ENCODE results near the gene TREM2. TPM values are rescaled to one million over a fixed set of nuclear protein-coding genes. Genes with fewer than 3 reads are reported as not detected.

The TREM2 gene
- total RNA-seq, 5 donors from 2014 or later (not counting 1 experiment from before 2014, with no cell fraction given), result 0.23 to 0.25 TPM; not detected in 3

GRCh38 chr6:41179163-41179562, 16.2 kb upstream of the TREM2 start:
- Histone ChIP-seq H3K4me1 (ENCODE audit: control insufficient read depth in 1 of 2, extremely low read depth in 1 of 2, insufficient read depth in 2 of 2, low read length in 2 of 2) (peaks cover 2 to 9% of the 10 kb centered on the region in 2 experiments), H3K36me3 (ENCODE audit: control insufficient read depth in 2 of 2, extremely low read depth in 1 of 2, insufficient read depth in 1 of 2, low read length in 1 of 2) (no peaks in the 10 kb centered on the region), H3K4me3 (ENCODE audit: control insufficient read depth in 1 of 2, extremely low read depth in 1 of 2, low read length in 1 of 2) (no peak overlapping the region), H3K27ac (ENCODE audit: low read length) (no peak overlapping the region), H3K9me3 (no peaks in the 10 kb centered on the region), H3K27me3 (replicated peaks in 1 of 2; ENCODE audit: control insufficient read depth in 2 of 2, extremely low read depth in 1 of 2, insufficient read depth in 2 of 2, low read length in 1 of 2) (peaks cover 0 to 6% of the 10 kb centered on the region in 2 experiments)
- Mint-ChIP-seq H3K4me3 (no peak overlapping the region), H3K9me3 (no peaks in the 10 kb centered on the region), H3K4me1 (peaks cover 10 to 18% (median 15%) of the 10 kb centered on the region in 3 donors), H3K27me3 (peaks cover 3 to 9% of the 10 kb centered on the region in 2 donors), H3K27ac (no peak overlapping the region), H3K36me3 (no peaks in the 10 kb centered on the region)
- no CpG with 5 or more reads among the region's 4 CpGs for whole genome bisulfite sequencing (ENCODE audit: insufficient coverage)
- no peak for ATAC-seq (replicated peaks in 1 of 4)
- ChIA-PET CTCF (interaction anchor here in 1 of 2 donors (0.6 kb wide), 1 partner anchor 19 kb away, joined by 3 read pairs; no protein-coding TSS in a partner anchor), POLR2A (no interaction called here)
- DNase-seq, result no peak

GRCh38 chr6:41177695-41178094, 14.8 kb upstream of the TREM2 start:
- Mint-ChIP-seq H3K4me3 (no peak overlapping the region), H3K9me3 (no peaks in the 10 kb centered on the region), H3K4me1 (peaks cover 10 to 17% (median 11%) of the 10 kb centered on the region in 3 donors), H3K27me3 (peaks cover 3 to 9% of the 10 kb centered on the region in 2 donors), H3K36me3 (no peaks in the 10 kb centered on the region), H3K27ac (no peak overlapping the region)
- no peaks in the 10 kb centered on the region for H3K36me3 ChIP-seq (ENCODE audit: control insufficient read depth in 2 of 2, extremely low read depth in 1 of 2, insufficient read depth in 1 of 2, low read length in 1 of 2)
- DNase-seq (no peak), ATAC-seq (replicated peaks in 1 of 4) (no peak)
- H3K4me3 ChIP-seq (ENCODE audit: control insufficient read depth in 1 of 2, extremely low read depth in 1 of 2, low read length in 1 of 2), result no peak overlapping the region
- no peaks in the 10 kb centered on the region for H3K9me3 ChIP-seq
- WGBS (ENCODE audit: insufficient coverage), result no CpG with 5 or more reads among the region's 2 CpGs
- H3K4me1 ChIP-seq (ENCODE audit: control insufficient read depth in 1 of 2, extremely low read depth in 1 of 2, insufficient read depth in 2 of 2, low read length in 2 of 2), result peaks cover 2 to 9% of the 10 kb centered on the region in 2 experiments
- ChIA-PET POLR2A (no interaction called here), CTCF (no interaction called here)
- H3K27ac ChIP-seq (ENCODE audit: low read length), result no peak overlapping the region
- peaks cover 0 to 6% of the 10 kb centered on the region in 2 experiments for H3K27me3 ChIP-seq (replicated peaks in 1 of 2; ENCODE audit: control insufficient read depth in 2 of 2, extremely low read depth in 1 of 2, insufficient read depth in 2 of 2, low read length in 1 of 2)

DNA sequence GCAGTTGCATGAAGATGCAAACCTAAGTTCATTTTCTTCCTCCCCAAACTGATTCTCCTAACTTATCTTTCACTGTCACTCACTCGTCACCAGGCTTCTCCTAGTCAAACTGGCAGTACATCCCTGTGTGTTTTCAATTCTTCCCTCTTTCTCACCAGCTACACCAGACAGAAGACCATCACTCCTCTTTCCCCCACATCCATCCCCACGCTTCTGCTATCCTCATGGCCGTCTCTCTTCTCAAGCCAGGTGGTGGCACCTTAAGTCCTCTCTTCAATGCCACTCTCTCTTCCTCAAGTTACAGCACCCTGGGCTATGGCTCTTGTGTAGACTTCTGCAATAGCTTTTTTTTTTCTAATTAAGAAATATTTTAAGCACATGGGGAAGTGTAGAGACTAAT, 14.4 kb upstream of the TREM2 start:
- Mint-ChIP-seq H3K9me3 (no peaks in the 10 kb centered on the region), H3K4me1 (peaks cover 8 to 13% (median 9%) of the 10 kb centered on the region in 3 donors), H3K36me3 (no peaks in the 10 kb centered on the region), H3K27me3 (peaks cover 3 to 9% of the 10 kb centered on the region in 2 donors), H3K27ac (no peak overlapping the region), H3K4me3 (no peak overlapping the region)
- Histone ChIP-seq H3K4me1 (ENCODE audit: control insufficient read depth in 1 of 2, extremely low read depth in 1 of 2, insufficient read depth in 2 of 2, low read length in 2 of 2) (peaks cover 1 to 8% of the 10 kb centered on the region in 2 experiments), H3K27ac (ENCODE audit: low read length) (no peak overlapping the region), H3K4me3 (ENCODE audit: control insufficient read depth in 1 of 2, extremely low read depth in 1 of 2, low read length in 1 of 2) (no peak overlapping the region), H3K9me3 (no peaks in the 10 kb centered on the region), H3K36me3 (ENCODE audit: control insufficient read depth in 2 of 2, extremely low read depth in 1 of 2, insufficient read depth in 1 of 2, low read length in 1 of 2) (no peaks in the 10 kb centered on the region), H3K27me3 (replicated peaks in 1 of 2; ENCODE audit: control insufficient read depth in 2 of 2, extremely low read depth in 1 of 2, insufficient read depth in 2 of 2, low read length in 1 of 2) (peaks cover 0 to 6% of the 10 kb centered on the region in 2 experiments)
- POLR2A ChIA-PET, result interaction anchor here in 1 of 2 donors (0.5 kb wide), 1 partner anchor 59 kb away, joined by 3 read pairs; no protein-coding TSS in a partner anchor
- DNase-seq, result no peak
- ATAC-seq (replicated peaks in 1 of 4), result no peak
- WGBS (ENCODE audit: insufficient coverage), result 78% methylated on average over 2 of the region's 3 CpGs
- CTCF ChIA-PET, result no interaction called here

- Histone ChIP-seq H3K27ac (ENCODE audit: low read length) (no peak overlapping the region), H3K36me3 (ENCODE audit: control insufficient read depth in 2 of 2, extremely low read depth in 1 of 2, insufficient read depth in 1 of 2, low read length in 1 of 2) (no peaks in the 10 kb centered on the region), H3K9me3 (no peaks in the 10 kb centered on the region), H3K4me3 (ENCODE audit: control insufficient read depth in 1 of 2, extremely low read depth in 1 of 2, low read length in 1 of 2) (no peak overlapping the region), H3K4me1 (ENCODE audit: control insufficient read depth in 1 of 2, extremely low read depth in 1 of 2, insufficient read depth in 2 of 2, low read length in 2 of 2) (no peaks in the 10 kb centered on the region), H3K27me3 (replicated peaks in 1 of 2; ENCODE audit: control insufficient read depth in 2 of 2, extremely low read depth in 1 of 2, insufficient read depth in 2 of 2, low read length in 1 of 2) (peaks cover 0 to 6% of the 10 kb centered on the region in 2 experiments)
- no peak for DNase-seq
- H3K4me3 Mint-ChIP-seq, result no peak overlapping the region
- ChIA-PET CTCF (no interaction called here), POLR2A (interaction anchor here in 1 of 2 donors (0.7 kb wide), 1 partner anchor 237 kb away, joined by 3 read pairs; no protein-coding TSS in a partner anchor)
- ATAC-seq (replicated peaks in 1 of 4), result no peak
- no peaks in the 10 kb centered on the region for H3K9me3 Mint-ChIP-seq
- no peak overlapping the region for H3K27ac Mint-ChIP-seq
- H3K27me3 Mint-ChIP-seq, result peaks cover 3 to 9% of the 10 kb centered on the region in 2 donors
- WGBS (ENCODE audit: insufficient coverage), result 94% methylated on average over 12 of the region's 12 CpGs
- no peaks in the 10 kb centered on the region for H3K36me3 Mint-ChIP-seq
- peaks cover 0 to 2% (median 0%) of the 10 kb centered on the region in 3 donors for H3K4me1 Mint-ChIP-seq
Observed at GRCh38 chr6:41176189-41176588, 13.3 kb upstream of the TREM2 start.

- H3K36me3 ChIP-seq (ENCODE audit: control insufficient read depth in 2 of 2, extremely low read depth in 1 of 2, insufficient read depth in 1 of 2, low read length in 1 of 2), result no peaks in the 10 kb centered on the region
- Mint-ChIP-seq H3K4me3 (no peak overlapping the region), H3K4me1 (no peaks in the 10 kb centered on the region), H3K9me3 (no peaks in the 10 kb centered on the region), H3K27ac (no peak overlapping the region), H3K36me3 (no peaks in the 10 kb centered on the region), H3K27me3 (peaks cover 3 to 9% of the 10 kb centered on the region in 2 donors)
- POLR2A ChIA-PET, result no interaction called here
- no peak for DNase-seq
- H3K9me3 ChIP-seq, result no peaks in the 10 kb centered on the region
- no peak for ATAC-seq (replicated peaks in 1 of 4)
- H3K4me3 ChIP-seq (ENCODE audit: control insufficient read depth in 1 of 2, extremely low read depth in 1 of 2, low read length in 1 of 2), result no peak overlapping the region
- H3K27me3 ChIP-seq (replicated peaks in 1 of 2; ENCODE audit: control insufficient read depth in 2 of 2, extremely low read depth in 1 of 2, insufficient read depth in 2 of 2, low read length in 1 of 2), result peaks cover 0 to 6% of the 10 kb centered on the region in 2 experiments
- no CpG with 5 or more reads among the region's 1 CpG for WGBS (ENCODE audit: insufficient coverage)
- H3K4me1 ChIP-seq (ENCODE audit: control insufficient read depth in 1 of 2, extremely low read depth in 1 of 2, insufficient read depth in 2 of 2, low read length in 2 of 2), result no peaks in the 10 kb centered on the region
- CTCF ChIA-PET, result interaction anchor here in 1 of 2 donors (0.6 kb wide), 1 partner anchor 412 kb away, joined by 6 read pairs; no protein-coding TSS in a partner anchor
- no peak overlapping the region for H3K27ac ChIP-seq (ENCODE audit: low read length)
Observed at GRCh38 chr6:41175084-41175483, 12.2 kb upstream of the TREM2 start.

GRCh38 chr6:41174610-41175009, 11.7 kb upstream of the TREM2 start:
- CTCF ChIA-PET, result no interaction called here
- Histone ChIP-seq H3K4me3 (ENCODE audit: control insufficient read depth in 1 of 2, extremely low read depth in 1 of 2, low read length in 1 of 2) (no peak overlapping the region), H3K36me3 (ENCODE audit: control insufficient read depth in 2 of 2, extremely low read depth in 1 of 2, insufficient read depth in 1 of 2, low read length in 1 of 2) (no peaks in the 10 kb centered on the region), H3K9me3 (no peaks in the 10 kb centered on the region), H3K4me1 (ENCODE audit: control insufficient read depth in 1 of 2, extremely low read depth in 1 of 2, insufficient read depth in 2 of 2, low read length in 2 of 2) (no peaks in the 10 kb centered on the region), H3K27ac (ENCODE audit: low read length) (no peak overlapping the region), H3K27me3 (replicated peaks in 1 of 2; ENCODE audit: control insufficient read depth in 2 of 2, extremely low read depth in 1 of 2, insufficient read depth in 2 of 2, low read length in 1 of 2) (peaks cover 0 to 5% of the 10 kb centered on the region in 2 experiments)
- Mint-ChIP-seq H3K4me1 (no peaks in the 10 kb centered on the region), H3K27ac (no peak overlapping the region), H3K4me3 (no peak overlapping the region), H3K36me3 (no peaks in the 10 kb centered on the region), H3K27me3 (peaks cover 3 to 9% of the 10 kb centered on the region in 2 donors), H3K9me3 (no peaks in the 10 kb centered on the region)
- WGBS (ENCODE audit: insufficient coverage), result no CpG with 5 or more reads among the region's 2 CpGs
- POLR2A ChIA-PET, result no interaction called here
- no peak for DNase-seq
- ATAC-seq (replicated peaks in 1 of 4), result no peak

GRCh38 chr6:41171908-41172307, 9.0 kb upstream of the TREM2 start:
- Histone ChIP-seq H3K9me3 (no peaks in the 10 kb centered on the region), H3K4me1 (ENCODE audit: control insufficient read depth in 1 of 2, extremely low read depth in 1 of 2, insufficient read depth in 2 of 2, low read length in 2 of 2) (no peaks in the 10 kb centered on the region), H3K4me3 (ENCODE audit: control insufficient read depth in 1 of 2, extremely low read depth in 1 of 2, low read length in 1 of 2) (no peak overlapping the region), H3K36me3 (ENCODE audit: control insufficient read depth in 2 of 2, extremely low read depth in 1 of 2, insufficient read depth in 1 of 2, low read length in 1 of 2) (no peaks in the 10 kb centered on the region), H3K27me3 (replicated peaks in 1 of 2; ENCODE audit: control insufficient read depth in 2 of 2, extremely low read depth in 1 of 2, insufficient read depth in 2 of 2, low read length in 1 of 2) (no peaks in the 10 kb centered on the region), H3K27ac (ENCODE audit: low read length) (no peak overlapping the region)
- Mint-ChIP-seq H3K4me1 (no peaks in the 10 kb centered on the region), H3K27me3 (no peaks in the 10 kb centered on the region), H3K9me3 (no peaks in the 10 kb centered on the region), H3K4me3 (no peak overlapping the region), H3K27ac (no peak overlapping the region), H3K36me3 (no peaks in the 10 kb centered on the region)
- CTCF ChIA-PET, result no interaction called here
- ATAC-seq (replicated peaks in 1 of 4) (no peak), DNase-seq (no peak)
- POLR2A ChIA-PET, result no interaction called here
- no CpG with 5 or more reads among the region's 3 CpGs for WGBS (ENCODE audit: insufficient coverage)

Data from T-cell (primary cell).